GM23248 (cell line): ENCODE measurements around the gene HRH3.

Experiments used
- EZH2 ChIP-seq: fragments of 200-600 bp; sonication (generic); IDR thresholded peaks from 2 replicates; pipeline ENCODE4 v1.6.1; 2018; ENCODE audit warnings: antibody characterized with exemption, mild to moderate bottlenecking; ENCODE audit not compliant: insufficient read depth, poor library complexity, severe bottlenecking
- EZH2phosphoT487 ChIP-seq: fragments of 200-600 bp; sonication (generic); IDR thresholded peaks from 2 replicates; pipeline ENCODE4 v1.6.1; 2018; ENCODE audit warnings: antibody characterized with exemption, moderate library complexity, mild to moderate bottlenecking, low read depth; ENCODE audit not compliant: insufficient read depth

DNA sequence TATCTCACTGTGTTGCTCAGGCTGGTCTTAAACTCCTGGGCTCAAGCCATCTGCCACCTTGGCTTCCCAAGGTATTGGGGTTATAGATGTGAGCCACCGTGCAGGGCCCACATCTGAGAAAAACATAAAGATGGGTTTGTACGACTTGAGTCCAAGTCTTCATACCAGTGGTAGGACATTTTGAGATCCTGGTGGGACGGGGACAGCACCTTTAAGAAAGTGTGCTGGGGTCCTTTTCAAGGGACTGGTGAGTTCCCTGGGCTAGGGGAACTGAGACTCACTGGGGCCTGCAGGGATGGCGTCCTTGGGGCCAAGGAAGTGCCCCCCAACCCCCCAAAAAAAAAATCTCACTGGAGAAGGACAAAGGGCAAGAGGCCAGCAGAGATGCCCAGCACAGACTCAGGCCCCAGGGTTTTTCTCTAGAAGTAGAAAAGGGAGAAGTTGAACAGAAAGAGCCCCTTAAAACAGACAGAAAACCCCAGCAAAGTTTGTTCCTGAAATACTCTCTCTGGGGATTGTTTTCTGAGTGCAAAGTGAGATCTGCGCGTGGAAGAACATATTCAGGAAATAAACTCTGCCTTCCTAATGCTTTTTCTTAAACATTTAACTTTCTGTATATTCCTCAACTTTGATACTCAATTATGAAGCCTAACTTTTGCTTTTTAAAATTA, 28.9 kb upstream of the HRH3 start:
- TF ChIP-seq EZH2: no peak
- no peak for TF ChIP-seq EZH2phosphoT487
